NT2/D1 (cell line): ENCODE data around the gene PLXNA1.

Experiments used
- SUZ12 ChIP-seq: IDR thresholded peaks from 2 replicates; pipeline ENCODE4 v1.6.1; 2011; ENCODE audit not compliant: insufficient read length, insufficient read depth; ENCODE audit errors: extremely low read depth
- YY1 ChIP-seq: IDR thresholded peaks from 2 replicates; pipeline ENCODE4 v1.6.1; 2011; ENCODE audit not compliant: insufficient read length, insufficient read depth
- ZNF274 ChIP-seq: IDR thresholded peaks from 2 replicates; pipeline ENCODE4 v1.6.1; 2011; ENCODE audit warnings: mild to moderate bottlenecking, low read depth, low read length

DNA sequence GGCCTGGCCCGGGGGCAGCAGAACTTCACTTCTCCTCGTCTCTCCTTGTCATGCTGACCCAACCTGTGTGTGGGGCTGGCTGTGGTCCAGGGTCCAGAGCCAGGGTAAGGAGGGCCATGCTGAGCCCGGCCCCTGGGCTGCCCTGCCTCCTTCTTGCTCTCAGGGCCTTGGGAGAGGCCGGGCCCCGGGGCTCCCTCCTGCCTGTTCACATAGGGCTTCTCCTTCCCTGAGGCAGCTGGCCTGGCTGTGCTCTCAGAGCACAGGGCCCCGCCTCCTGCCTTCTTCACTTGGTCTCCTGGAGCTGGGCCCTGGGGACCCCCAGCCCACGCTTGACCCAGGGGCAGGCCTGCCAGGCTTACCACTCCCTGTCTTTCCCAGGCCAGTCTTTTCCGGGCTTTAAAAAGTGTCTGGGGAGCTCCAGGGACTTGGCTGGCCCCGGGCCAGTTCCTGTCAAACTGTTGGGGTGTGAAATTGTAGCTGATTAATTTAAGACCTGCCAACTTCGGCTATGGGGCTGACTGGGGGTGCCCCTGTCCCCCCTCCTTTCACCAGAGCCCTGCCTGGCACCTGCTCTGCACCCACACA lies 11.8 kb downstream of the PLXNA1 start:
- TF ChIP-seq YY1 (no peak), SUZ12 (no peak), ZNF274 (no peak)
